K562 (cell line): ENCODE data around the gene NEURL1. TPM values are rescaled to one million over a fixed set of nuclear protein-coding genes. Genes with fewer than 3 reads are reported as not detected.

Experiments
- ATAC-seq: fragments of 200-7000 bp; cut with Tn5 transposase; 3 replicates; pipeline ENCODE4 v1.9.1; 2020; ENCODE audit warnings: moderate library complexity
- BruUV-seq: library from RNA; stranded (reverse); fragments of 400-500 nt; replicated peaks from 2 replicates; lab custom pipeline; 2021; lab: Mats Ljungman, UMichigan
- CTCF ChIA-PET: fragments of 300-600 bp; formaldehyde crosslinking; extraction: SDS; loops from one replicate; lab custom pipeline; 2021; ENCODE audit warnings: low intra/inter-chr PET ratio; lab: Yijun Ruan, JAX
- POLR2A ChIA-PET: fragments of 300-600, 350-650 bp; sonication (Branson Sonifier 250); formaldehyde crosslinking; extraction: SDS; loops from one replicate; lab custom pipeline; 2021; ENCODE audit warnings: antibody characterized with exemption, inconsistent platforms; lab: Yijun Ruan, JAX
- DNase-seq, 4 experiments: peaks; one replicate each; pipeline versions ENCODE4 v3.0.0 to v3.0.0-alpha.2; 2011 to 2018; ENCODE audit warnings: low spot score in 3 of 4, mixed read lengths in 3 of 4; ENCODE audit errors: extremely low read depth in 1 of 4
- FAIRE-seq: peaks from 2 replicates; lab custom pipeline; 2011; peaks lifted over from hg19 to GRCh38; lab: Jason Lieb, UNC
- H2AFZ ChIP-seq: 2 replicates; pipeline ENCODE4 v1.6.0; 2011; ENCODE audit warnings: low read depth, low read length, control low read depth, inconsistent platforms
- H3K27ac ChIP-seq: fragments of 200-600 bp; 3 replicates; pipeline ENCODE4 v1.8.0; 2011; ENCODE audit warnings: low read depth, mild to moderate bottlenecking, control low read depth, inconsistent platforms, low read length, moderate library complexity, mixed read lengths; ENCODE audit errors: extremely low read depth
- H3K27me3 ChIP-seq, 2 experiments: fragments of 300-600 bp in 1 of 2; 2 replicates in 1 of 2; 3 replicates in 1 of 2; pipeline versions ENCODE4 v1.6.0 to v1.8.0; 2011; ENCODE audit warnings: inconsistent platforms in 2 of 2, low read length in 2 of 2, mild to moderate bottlenecking in 1 of 2, mixed read lengths in 1 of 2, moderate library complexity in 1 of 2; ENCODE audit not compliant: control insufficient read depth in 2 of 2, insufficient read depth in 2 of 2
- H3K36me3 ChIP-seq: fragments of 300-600 bp; 3 replicates; pipeline ENCODE4 v1.8.0; 2011; ENCODE audit warnings: mild to moderate bottlenecking, low read length, inconsistent platforms; ENCODE audit not compliant: control insufficient read depth, insufficient read depth
- H3K4me1 ChIP-seq, 2 experiments: fragments of 200-600 bp in 1 of 2; replicated peaks in 1 of 2; 2 replicates in 1 of 2; 3 replicates in 1 of 2; pipeline versions ENCODE4 v1.5.1 to v1.8.0; 2011; ENCODE audit warnings: inconsistent platforms in 2 of 2, low read length in 2 of 2, mild to moderate bottlenecking in 1 of 2, mixed read lengths in 1 of 2, moderate library complexity in 1 of 2; ENCODE audit not compliant: control insufficient read depth in 2 of 2, insufficient read depth in 2 of 2
- H3K4me2 ChIP-seq: 2 replicates; pipeline ENCODE4 v1.6.1; 2011; ENCODE audit warnings: low read length, control low read depth, inconsistent platforms, mixed read lengths; ENCODE audit not compliant: insufficient read depth
- H3K4me3 ChIP-seq: fragments of 200-600 bp; sonication (generic), shearing (Covaris generic); 2 replicates; pipeline ENCODE4 v1.5.1; 2016; ENCODE audit warnings: control low read depth, inconsistent platforms
- H3K79me2 ChIP-seq: fragments of 200-600 bp; 3 replicates; pipeline ENCODE4 v1.8.0; 2011; ENCODE audit warnings: low read length, inconsistent platforms; ENCODE audit not compliant: control insufficient read depth, insufficient read depth
- H3K9ac ChIP-seq, 2 experiments: 2 replicates each; pipeline versions ENCODE4 v1.6.0 to v1.6.1; 2011; ENCODE audit warnings: low read depth in 2 of 2, low read length in 2 of 2, control low read depth in 1 of 2, inconsistent platforms in 1 of 2, mild to moderate bottlenecking in 1 of 2, mixed read lengths in 1 of 2; ENCODE audit not compliant: insufficient read depth in 1 of 2
- H3K9me1 ChIP-seq: one replicate; pipeline ENCODE4 v1.6.0; 2011; ENCODE audit warnings: inconsistent platforms, mild to moderate bottlenecking, low read length, moderate library complexity; ENCODE audit not compliant: control insufficient read depth, insufficient read depth
- H3K9me3 ChIP-seq: replicated peaks from 2 replicates; pipeline ENCODE4 v1.5.1; 2011; ENCODE audit warnings: low read depth, low read length, inconsistent platforms; ENCODE audit not compliant: control insufficient read depth, insufficient read depth
- H4K20me1 ChIP-seq: replicated peaks from 2 replicates; pipeline ENCODE4 v1.6.1; 2011; ENCODE audit warnings: low read length, inconsistent platforms, mixed read lengths; ENCODE audit not compliant: control insufficient read depth, insufficient read depth
- ARID3B ChIP-seq: fragments of 250-450 bp; sonication (Bioruptor Pico); IDR thresholded peaks from 2 replicates; pipeline ENCODE4 v1.4.0; 2020; ENCODE audit warnings: borderline replicate concordance
- BRF1 ChIP-seq: IDR thresholded peaks from 3 replicates; pipeline ENCODE4 v1.6.1; 2011; ENCODE audit warnings: borderline replicate concordance, mild to moderate bottlenecking; ENCODE audit not compliant: insufficient read length; ENCODE audit errors: extremely low read depth
- CEBPG ChIP-seq, 3 experiments: fragments of 200-800 bp in 1 of 3; sonication (Bioruptor generic) in 1 of 3; sonication (generic) in 1 of 3; formaldehyde crosslinking in 1 of 3; IDR thresholded peaks in 2 of 3; conservative IDR thresholded peaks in 1 of 3; 2 replicates each; pipeline versions ENCODE4 v1.6.1 to v1.8.0; 2016 to 2022; ENCODE audit warnings: missing compliant biosample characterization in 2 of 3, missing genetic modification characterization in 2 of 3, mild to moderate bottlenecking in 1 of 3, missing genetic modification reagents in 1 of 3
- CHD2 ChIP-seq: IDR thresholded peaks from 2 replicates; pipeline ENCODE4 v1.6.1; 2011; ENCODE audit warnings: low read depth, low read length
- CTCFL ChIP-seq: IDR thresholded peaks from 2 replicates; pipeline ENCODE4 v1.6.1; 2011; ENCODE audit warnings: borderline replicate concordance, low read depth, mild to moderate bottlenecking, moderate library complexity, low read length; ENCODE audit not compliant: insufficient read depth, poor library complexity, severe bottlenecking
- DDX20 ChIP-seq: fragments of 450-650 bp; IDR thresholded peaks from 2 replicates; pipeline ENCODE4 v1.6.1; 2016; ENCODE audit warnings: missing genetic modification characterization, low read depth, mild to moderate bottlenecking, missing compliant biosample characterization, moderate library complexity
- DEAF1 ChIP-seq: fragments of 450-650 bp; formaldehyde crosslinking; IDR thresholded peaks from 2 replicates; pipeline ENCODE4 v1.4.0; 2020; ENCODE audit warnings: mild to moderate bottlenecking, moderate library complexity
- GABPB2 ChIP-seq: fragments of 250-450 bp; sonication (Bioruptor Pico); conservative IDR thresholded peaks from 2 replicates; pipeline ENCODE4 v1.5.1; 2021; ENCODE audit warnings: mild to moderate bottlenecking
- HDAC3 ChIP-seq: fragments of 450-650 bp; IDR thresholded peaks from 2 replicates; pipeline ENCODE4 v1.6.1; 2018; ENCODE audit warnings: borderline replicate concordance, mild to moderate bottlenecking, moderate library complexity; ENCODE audit not compliant: partially characterized antibody
- KLF1 ChIP-seq: fragments of 450-650 bp; IDR thresholded peaks from 2 replicates; pipeline ENCODE4 v1.6.1; 2016; ENCODE audit warnings: missing genetic modification characterization, missing compliant biosample characterization
- NCOA2 ChIP-seq, 2 experiments: fragments of 450-650 bp; IDR thresholded peaks; 2 replicates each; pipeline ENCODE4 v1.6.1; 2018; ENCODE audit warnings: mild to moderate bottlenecking in 2 of 2, moderate library complexity in 1 of 2; ENCODE audit not compliant: partially characterized antibody in 2 of 2
- RBBP5 ChIP-seq: fragments of 200-600 bp; sonication (generic); IDR thresholded peaks from 2 replicates; pipeline ENCODE4 v1.6.1; 2012; ENCODE audit warnings: borderline replicate concordance, mild to moderate bottlenecking, low read length, control low read depth, inconsistent platforms; ENCODE audit not compliant: insufficient read depth, poor library complexity, severe bottlenecking
- STAT5B ChIP-seq: fragments of 250-450 bp; sonication (Bioruptor Pico); IDR thresholded peaks from 2 replicates; pipeline ENCODE4 v1.8.0; 2021; ENCODE audit warnings: mild to moderate bottlenecking, inconsistent platforms
- ZNF124 ChIP-seq: sonication (generic); formaldehyde crosslinking; IDR thresholded peaks from 2 replicates; pipeline ENCODE4 v1.8.1; 2022; ENCODE audit warnings: missing genetic modification reagents
- WGBS: fragments of 100-300 bp; shearing (Covaris generic); methylation state at CpG from one replicate; pipeline ENCODE4 v1.1.6; 2016; ENCODE audit warnings: low coverage, mixed read lengths; ENCODE audit not compliant: insufficient coverage; ENCODE audit errors: missing lambda C conversion rate; 5-methylcytosine and 5-hydroxymethylcytosine counted together
- in situ Hi-C: fragments of 300-500 bp; cut with MboI; formaldehyde crosslinking; loops from 4 replicates; pipeline ENCODE4 v1.15.0; 2018; ENCODE audit warnings: inconsistent platforms, mixed read lengths
- intact Hi-C: fragments of 100-400 bp; cut with micrococcal nuclease; formaldehyde crosslinking; loops from 2 replicates; pipeline ENCODE4 v1.14.2; 2022
- polyA plus RNA-seq, 8 experiments: library from polyadenylated mRNA; depleted of rRNA in 4 of 8; stranded (reverse) in 5 of 8; unstranded in 3 of 8; fragments of >200 nt; fragmentation: Nextera tagmentation in 2 of 8; fragmentation: Illumina TruSeq in 1 of 8; extraction: Ambion mirVana in 2 of 8; extraction: Trizol in 1 of 8; gene quantifications; 2 replicates each; pipeline versions ENCODE4 v1.2.1 to v1.2.3, GENCODE V29; 2011 to 2014; ENCODE audit warnings: inconsistent platforms in 1 of 8, missing spikeins in 1 of 8
- total RNA-seq, 7 experiments: library from RNA; depleted of rRNA in 6 of 7; stranded (reverse); fragments of >200 nt in 6 of 7; fragmentation: Illumina TruSeq in 2 of 7; extraction: Trizol in 2 of 7; gene quantifications; 2 replicates each; pipeline versions ENCODE4 v1.2.1 to v1.2.3, GENCODE V29; 2011 to 2021; ENCODE audit warnings: low replicate concordance in 1 of 7

NEURL1 gene
- total and polyA plus RNA-seq, 9 of the 15 experiments (the other 6 are each of a cell fraction or from before 2014, with no cell fraction given), result 0.01 to 0.45 (median 0.16) TPM; not detected in 5

- TF ChIP-seq DDX20, result no peak
- TF ChIP-seq BRF1, result no peak
Measured at GRCh38 chr10:103557455-103557854, 64.0 kb downstream of the NEURL1 start (continued).

- no peaks in the 10 kb centered on the region for H3K79me2 ChIP-seq
- H4K20me1 ChIP-seq, result peaks cover 4% of the 10 kb centered on the region; the same call in 1 of the 2 replicates
- 0% methylated on average over 5 of the region's 9 CpGs for WGBS
- in situ Hi-C loops (no loop called here), intact Hi-C loops (no loop called here)
- H3K27me3 ChIP-seq, result peaks cover 5 to 57% of the 10 kb centered on the region in 2 experiments; a peak in 4 of 5 replicates
- peaks cover 0 to 10% of the 10 kb centered on the region in 2 experiments; a peak in 3 of 5 replicates for H3K4me1 ChIP-seq
- ChIA-PET CTCF (no interaction called here), POLR2A (interaction anchor here (0.6 kb wide), 1 partner anchor 31 kb away, joined by 3 read pairs; no protein-coding TSS in a partner anchor)
- no peak overlapping the region for H3K4me2 ChIP-seq
- no peak overlapping the region for H3K4me3 ChIP-seq
- ATAC-seq (no peak), DNase-seq (no peak), FAIRE-seq (no peak)
- no peaks in the 10 kb centered on the region for H3K9me3 ChIP-seq
- no peak overlapping the region for H2AFZ ChIP-seq
- no peak overlapping the region for H3K27ac ChIP-seq
- TF ChIP-seq STAT5B (CRISPR knock-in tag) (no peak), HDAC3 (no peak), CHD2 (no peak), KLF1 (no peak), DEAF1 (CRISPR knock-in tag) (no peak), NCOA2 (IDR thresholded peaks at IDR 0.05; ENCODE audit: partially characterized antibody in 2 of 2) (no peak), CTCFL (no peak), ARID3B (CRISPR knock-in tag) (no peak), ZNF124 (CRISPR knock-in tag) (no peak), CEBPG (CRISPR knock-in tag; IDR thresholded peaks at IDR 0.05) (no peak), CEBPG (tag; conservative IDR thresholded peaks at IDR 0.05 in 1 of 2, IDR thresholded peaks at IDR 0.05 in 1 of 2) (no peak), GABPB2 (no peak), RBBP5 (no peak)
- no peaks in the 10 kb centered on the region for H3K9me1 ChIP-seq
- H3K9ac ChIP-seq, result no peak overlapping the region
- no TSS peak for BruUV-seq
- H3K36me3 ChIP-seq, result no peaks in the 10 kb centered on the region
Measured at GRCh38 chr10:103558911-103559310, 65.4 kb downstream of the NEURL1 start.
